CD1c-positive myeloid dendritic cell (primary cell): ENCODE measurements around the gene IGDCC3.
A peak's percentile ranks its signal among the peaks of the same experiment; 100 is the strongest.

ENCODE experiments used
- DNase-seq: peaks from one replicate; pipeline ENCODE4 v3.0.0-alpha.2; 2016; ENCODE audit errors: extremely low spot score

The IGDCC3 gene

DNA sequence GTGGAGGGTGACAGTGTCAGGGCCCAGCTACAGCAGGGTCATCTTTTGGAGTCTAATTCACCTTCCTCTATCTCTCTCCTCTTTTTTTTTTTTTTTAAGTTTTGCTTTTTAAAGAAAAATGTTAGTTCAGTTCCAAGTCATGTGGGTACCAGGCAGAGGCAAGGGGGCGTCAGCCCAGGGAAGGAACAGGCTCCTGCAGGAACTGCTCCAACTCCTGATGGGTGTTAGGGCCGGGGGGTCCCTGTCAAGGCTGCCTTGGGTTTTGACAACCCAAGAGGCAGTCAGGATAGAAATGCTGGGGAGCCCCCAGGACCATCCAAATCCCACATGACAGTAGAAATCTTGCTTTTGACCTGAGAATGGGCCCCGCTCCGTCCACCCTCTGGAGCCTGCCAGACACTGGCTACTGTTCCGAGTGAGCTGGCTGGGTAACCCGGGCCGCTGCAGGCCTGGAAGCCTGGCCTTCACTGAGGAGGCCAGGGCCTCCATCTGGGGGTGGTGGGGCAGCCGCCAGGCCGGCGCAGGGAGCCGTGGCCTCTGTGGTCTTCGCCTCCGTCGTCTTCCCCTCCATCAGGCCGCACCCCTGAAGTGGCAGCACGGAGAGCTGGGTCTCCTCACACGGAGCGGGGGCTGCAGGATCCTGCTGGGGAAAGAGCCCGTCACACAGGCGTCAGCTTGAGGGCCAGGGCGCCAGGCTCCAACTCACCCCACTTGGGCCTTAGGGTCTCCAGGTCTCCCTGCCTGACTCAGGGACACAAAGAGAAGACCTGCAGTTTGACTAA is 49.1 kb downstream of the IGDCC3 start:
- DNase-seq, result no peak

DNA sequence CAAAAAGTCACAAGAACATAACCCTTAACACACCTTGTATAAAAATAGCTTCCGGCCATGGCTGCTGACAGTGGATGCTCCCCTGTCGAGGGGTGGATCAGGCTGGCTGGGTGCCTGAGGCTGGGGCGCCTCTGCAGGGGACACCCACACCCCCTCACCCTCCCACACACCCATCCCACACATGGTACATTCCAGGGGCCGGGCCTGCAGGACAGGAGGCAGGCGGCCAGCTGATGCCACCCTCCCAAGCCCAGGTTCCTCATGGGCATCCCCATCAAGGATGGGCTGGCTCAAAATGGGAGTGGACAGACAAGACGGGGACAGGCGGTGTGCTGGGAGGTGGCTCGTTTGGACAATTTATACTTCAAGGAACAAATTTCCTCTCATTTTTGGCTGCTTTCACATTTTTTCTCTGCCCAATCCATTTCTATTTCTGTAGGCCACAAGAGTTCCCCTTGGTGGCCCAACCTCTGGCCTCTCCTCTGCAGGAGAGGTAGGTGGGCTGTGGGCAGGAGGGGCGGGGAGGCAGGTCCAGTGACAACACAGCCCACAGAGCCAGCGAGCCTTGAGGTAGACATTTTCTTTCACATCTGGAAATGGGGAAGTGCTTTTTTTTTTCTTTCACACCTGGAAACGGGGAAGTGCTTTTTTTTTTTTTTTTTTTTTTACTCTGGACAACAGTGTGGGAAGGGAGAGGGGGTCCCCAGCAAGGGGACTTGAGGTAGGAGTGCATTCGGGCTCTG is 50.0 kb downstream of the IGDCC3 start:
- no peak for DNase-seq

- no peak for DNase-seq
Observed at GRCh38 chr15:65326818-65327217, 51.0 kb downstream of the IGDCC3 start.

- no peak for DNase-seq
Observed at GRCh38 chr15:65326117-65326526, 51.7 kb downstream of the IGDCC3 start.

DNA sequence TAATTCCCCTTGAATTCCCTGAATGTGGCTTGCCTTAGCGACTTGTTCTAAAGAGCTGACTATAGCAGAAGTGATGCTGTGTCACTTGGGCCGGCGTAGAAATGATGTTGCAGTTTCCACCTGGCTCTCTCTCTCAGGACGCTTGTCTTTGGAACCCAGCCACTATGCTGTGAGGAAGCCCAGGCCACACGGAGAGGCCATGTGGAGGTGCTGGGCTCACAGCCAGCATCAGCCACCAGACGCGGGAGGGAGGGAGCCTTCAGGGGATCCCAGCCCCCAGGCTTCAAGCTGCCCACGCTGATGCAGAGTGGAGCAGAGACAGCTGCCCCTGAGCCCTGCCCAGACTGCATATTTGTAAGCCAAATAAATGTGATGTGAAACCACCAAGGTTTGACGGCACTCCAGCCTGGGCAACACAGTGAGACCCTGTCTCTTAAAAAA is 54.7 kb downstream of the IGDCC3 start:
- no peak for DNase-seq

- DNase-seq, result peak; percentile 85
Observed at GRCh38 chr15:65318870-65319356, 58.9 kb downstream of the IGDCC3 start.

DNA sequence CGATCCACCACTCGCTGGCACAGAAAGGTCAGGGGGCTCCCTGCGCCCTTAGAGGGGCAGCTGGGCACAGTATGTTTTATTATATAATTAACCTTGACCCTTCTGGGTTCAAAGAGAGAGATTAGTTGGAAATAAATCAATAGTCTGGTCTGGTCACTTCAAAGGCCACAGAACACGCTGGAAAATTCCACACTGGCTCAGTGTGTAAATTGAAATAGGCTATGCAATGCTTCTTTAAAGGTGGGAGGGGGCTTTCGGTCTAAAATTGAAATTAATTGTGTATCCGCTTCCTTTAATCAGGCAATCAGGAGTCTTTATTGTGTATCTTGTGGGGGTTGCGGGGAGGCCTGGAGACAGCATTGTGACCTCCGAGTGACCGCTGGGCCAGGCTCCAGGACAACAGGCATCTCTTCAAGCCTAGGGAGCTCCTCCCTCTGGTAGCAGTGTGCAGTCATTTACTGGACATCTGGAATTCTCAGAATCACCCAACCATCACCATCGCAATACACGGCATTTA is 65.3 kb downstream of the IGDCC3 start:
- DNase-seq, result no peak

DNA sequence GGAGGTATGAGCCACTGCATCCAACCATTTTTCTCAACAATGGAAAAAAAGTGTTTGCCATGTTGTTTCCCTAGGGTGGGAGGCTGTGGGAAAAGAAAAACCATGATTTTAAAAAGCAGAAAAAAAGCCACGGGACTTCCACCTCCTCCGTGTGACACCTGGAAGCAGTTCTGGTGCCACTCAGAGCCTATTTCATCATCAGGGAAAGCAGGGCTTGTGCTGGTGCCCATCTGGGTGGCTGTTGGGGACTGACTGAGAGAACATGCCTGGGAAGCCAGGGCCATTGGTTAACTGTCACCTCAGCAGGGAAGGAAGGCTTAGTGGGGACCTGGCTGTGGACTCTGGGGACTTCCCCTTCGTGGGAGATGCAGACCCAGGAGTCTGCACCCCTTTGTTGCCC is 66.0 kb downstream of the IGDCC3 start:
- DNase-seq, result no peak

GRCh38 chr15:65310431-65311137 is 67.2 kb downstream of the IGDCC3 start:
- DNase-seq, result no peak

GRCh38 chr15:65309882-65310418 is 67.9 kb downstream of the IGDCC3 start:
- DNase-seq, result no peak

GRCh38 chr15:65307978-65308377 is 69.8 kb downstream of the IGDCC3 start:
- DNase-seq, result no peak

DNA sequence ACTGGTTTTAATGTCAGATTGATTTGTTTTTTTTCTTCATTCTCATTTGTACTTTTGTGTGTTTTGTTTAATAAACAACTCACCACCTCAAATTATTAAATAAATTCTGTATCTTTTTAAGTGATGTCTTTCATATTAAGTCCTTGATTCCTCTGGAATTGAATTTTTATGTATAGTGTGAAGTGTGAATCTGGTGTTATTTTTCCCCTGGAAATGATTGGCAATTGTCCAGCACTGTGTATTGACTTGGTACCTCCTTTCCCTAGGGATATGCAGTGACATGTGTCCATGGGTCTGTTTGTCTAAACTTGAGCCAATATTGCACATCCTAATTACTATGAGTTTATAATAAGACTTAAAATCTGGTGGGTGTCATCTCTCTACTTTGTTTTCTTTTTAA is 71.3 kb downstream of the IGDCC3 start:
- no peak for DNase-seq

DNA sequence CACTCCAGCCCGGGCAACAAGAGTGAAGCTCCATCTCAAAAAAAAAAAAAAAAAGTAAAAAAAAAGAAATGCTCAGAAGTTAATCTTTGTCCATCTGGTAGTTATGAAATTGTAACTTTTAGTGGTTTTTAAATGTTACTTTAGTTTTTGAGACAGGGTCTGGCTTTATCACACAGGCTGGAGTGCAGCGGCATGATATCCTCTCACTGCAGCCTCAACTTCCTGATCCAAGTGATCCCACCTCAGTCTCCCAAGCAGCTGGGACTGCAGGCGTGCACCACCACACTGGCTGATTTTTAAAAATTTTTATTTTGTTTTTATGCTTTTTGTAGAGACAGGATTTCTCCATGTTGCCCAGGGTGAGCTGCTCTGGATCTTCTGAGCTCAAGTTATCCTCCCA is 72.0 kb downstream of the IGDCC3 start:
- DNase-seq, result peak; percentile 6

DNA sequence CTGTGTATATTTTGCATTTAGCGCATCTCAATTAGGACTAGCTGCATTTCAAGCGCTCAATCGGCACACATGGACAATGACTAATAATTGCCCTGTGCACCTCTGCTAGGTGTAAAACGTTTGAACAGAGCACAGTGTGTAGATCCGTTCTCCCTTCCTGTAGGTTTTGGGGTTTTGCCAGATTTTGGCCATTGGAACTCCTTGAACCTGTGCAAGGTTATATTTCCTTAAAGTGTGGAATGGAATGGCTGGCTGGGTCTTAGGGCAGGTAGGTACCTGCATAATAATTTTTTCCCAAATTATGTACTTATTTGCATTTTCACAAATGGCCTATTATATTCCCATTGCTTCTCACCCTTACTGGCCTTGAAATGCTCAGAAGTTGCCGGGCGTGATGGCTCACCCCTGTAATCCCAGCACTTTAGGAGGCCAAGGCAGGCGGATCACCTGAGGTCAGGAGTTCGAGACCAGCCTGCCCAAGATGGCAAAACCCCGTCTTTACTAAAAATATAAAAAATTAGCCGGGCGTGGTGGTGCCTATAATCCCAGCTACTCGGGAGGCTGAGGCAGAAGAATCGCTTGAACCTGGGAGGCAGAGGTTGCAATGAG is 72.5 kb downstream of the IGDCC3 start:
- DNase-seq, result no peak

DNA sequence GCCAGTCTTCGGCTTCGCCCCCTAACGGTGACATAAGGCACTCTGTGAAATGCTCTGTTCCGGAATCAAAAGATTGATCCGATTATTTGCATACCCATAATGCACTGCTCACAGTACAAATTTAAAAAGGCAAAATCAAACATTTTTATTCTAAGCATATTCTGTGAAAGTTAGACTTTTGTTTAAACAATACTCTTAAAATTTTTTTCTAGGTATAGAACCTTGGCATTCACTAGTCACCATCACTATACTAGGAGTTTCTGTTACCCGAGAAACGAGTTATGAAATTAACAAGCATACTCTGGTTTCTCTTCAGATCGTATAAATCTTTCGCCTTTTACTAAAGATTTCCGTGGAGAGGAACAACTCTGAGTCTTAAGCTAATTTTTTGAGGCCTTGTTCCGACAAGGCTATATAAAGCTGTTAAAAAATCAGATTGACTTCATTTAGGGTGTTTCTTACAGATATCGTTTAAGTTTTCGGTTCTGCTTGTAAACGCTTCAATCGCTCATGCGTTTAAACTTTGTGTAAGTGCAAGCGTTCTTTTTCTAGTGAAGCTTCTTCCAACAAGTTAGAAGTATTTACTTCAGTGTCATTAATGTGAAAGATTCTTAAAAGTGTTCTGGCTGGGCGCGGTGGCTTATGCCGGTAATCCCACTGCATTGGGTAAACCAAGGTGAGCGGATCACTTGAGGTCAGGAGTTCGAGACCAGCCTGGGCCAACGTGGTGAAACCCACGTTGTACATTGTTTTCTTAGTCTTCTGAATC is 73.2 kb downstream of the IGDCC3 start, which contains the start of gene RNU5B-1:
RNU5B-1 (plus strand) TSS at position 297 of the 769 bp plus-strand sequence.
- peak; percentile 95 for DNase-seq

- no peak for DNase-seq
Observed at GRCh38 chr15:65303687-65304380, 74.0 kb downstream of the IGDCC3 start.

DNA sequence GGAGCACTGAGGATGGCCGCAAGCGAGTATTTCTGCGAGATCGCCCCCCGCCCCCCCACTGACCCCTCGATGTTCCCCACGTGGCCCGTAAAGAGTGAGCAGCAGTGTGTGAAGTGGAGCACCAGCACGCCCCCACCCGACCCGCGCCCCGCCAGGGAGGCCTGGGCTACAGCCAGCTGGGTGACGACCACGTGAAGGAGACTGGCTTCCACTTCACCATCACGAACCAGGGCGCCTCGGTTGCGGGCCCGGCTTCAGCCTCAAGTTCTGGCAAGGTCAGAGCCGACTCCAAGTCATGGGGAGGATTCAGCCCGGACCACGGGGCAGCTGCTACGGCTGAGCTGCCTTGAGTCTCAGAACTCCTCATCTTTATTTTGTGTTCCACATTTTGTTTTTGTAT is 75.7 kb downstream of the IGDCC3 start:
- DNase-seq, result no peak

DNA sequence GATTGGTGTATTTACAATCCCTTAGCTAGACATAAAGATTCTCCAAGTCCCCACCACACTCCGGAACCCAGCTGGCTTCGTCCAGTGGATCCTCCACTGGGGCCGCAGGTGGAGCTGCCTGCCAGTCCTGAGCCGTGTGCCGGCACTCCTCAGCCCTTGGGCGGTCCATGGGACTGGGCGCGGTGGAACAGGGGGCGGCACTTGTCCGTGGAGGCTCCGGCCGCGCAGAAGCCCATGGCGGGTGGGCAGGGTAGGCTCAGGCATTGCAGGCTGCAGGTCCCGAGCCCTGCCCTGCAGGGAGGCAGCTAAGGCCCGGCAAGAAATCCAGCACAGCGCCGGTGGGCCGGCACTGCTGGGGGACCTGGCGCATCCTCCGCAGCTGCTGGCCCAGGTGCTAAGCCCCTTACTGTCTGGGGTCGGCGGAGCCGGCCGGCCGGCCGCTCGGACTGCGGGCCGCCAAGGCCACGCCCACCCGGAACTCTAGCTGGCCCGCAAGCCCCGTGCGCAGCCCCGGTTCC is 76.8 kb downstream of the IGDCC3 start:
- DNase-seq, result no peak

DNA sequence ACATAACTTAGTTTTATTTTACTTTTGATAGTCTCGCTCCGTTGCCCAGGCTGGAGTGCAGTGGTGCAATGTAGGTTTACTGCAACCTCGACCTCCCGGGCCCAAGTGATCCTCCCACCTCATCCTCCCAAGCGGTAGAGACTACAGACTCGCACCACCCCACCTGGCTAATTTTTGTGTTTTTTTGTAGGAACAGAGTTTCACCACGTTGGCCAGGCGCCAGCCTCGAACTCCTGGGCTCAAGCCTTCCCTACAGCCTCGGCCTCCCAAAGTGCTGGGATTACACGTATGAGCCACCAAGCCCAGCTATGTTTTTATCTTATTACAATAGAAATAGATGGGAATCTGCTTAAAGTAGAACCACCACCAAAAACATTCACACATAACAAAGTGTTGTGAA is 79.1 kb downstream of the IGDCC3 start:
- no peak for DNase-seq
